ENCODE results near the gene MYCN. TPM values are rescaled to one million over a fixed set of nuclear protein-coding genes. Genes with fewer than 3 reads are reported as not detected.
A peak's percentile ranks its signal among the peaks of the same experiment; 100 is the strongest.

MYCN gene
- total RNA-seq, 2 donors from 2014 or later, result 0.53 to 0.73 TPM

DNA sequence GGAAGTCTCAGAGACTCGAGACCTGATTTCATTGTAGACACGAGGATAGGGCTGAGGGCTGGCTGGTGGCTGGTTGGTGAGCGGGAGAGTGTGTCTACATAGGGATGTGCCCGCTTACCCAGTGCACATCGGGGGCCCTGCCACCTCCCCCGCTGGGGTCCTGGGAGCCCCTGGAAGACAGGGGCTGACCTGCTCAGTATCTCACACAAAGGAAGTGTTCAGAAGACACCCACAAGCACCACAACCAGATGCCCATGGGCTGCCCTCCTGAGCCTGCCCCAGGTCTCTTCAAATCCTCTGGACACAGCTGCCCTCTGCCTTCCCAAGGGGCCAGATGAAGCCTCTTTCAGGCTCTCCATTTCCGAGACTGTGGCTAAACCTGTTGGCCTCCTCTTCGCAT lies 43.1 kb downstream of the MYCN start:
- ATAC-seq, result no peak
- no peak for DNase-seq
- intact Hi-C loops (cut with DNase I), result no loop called here

DNA sequence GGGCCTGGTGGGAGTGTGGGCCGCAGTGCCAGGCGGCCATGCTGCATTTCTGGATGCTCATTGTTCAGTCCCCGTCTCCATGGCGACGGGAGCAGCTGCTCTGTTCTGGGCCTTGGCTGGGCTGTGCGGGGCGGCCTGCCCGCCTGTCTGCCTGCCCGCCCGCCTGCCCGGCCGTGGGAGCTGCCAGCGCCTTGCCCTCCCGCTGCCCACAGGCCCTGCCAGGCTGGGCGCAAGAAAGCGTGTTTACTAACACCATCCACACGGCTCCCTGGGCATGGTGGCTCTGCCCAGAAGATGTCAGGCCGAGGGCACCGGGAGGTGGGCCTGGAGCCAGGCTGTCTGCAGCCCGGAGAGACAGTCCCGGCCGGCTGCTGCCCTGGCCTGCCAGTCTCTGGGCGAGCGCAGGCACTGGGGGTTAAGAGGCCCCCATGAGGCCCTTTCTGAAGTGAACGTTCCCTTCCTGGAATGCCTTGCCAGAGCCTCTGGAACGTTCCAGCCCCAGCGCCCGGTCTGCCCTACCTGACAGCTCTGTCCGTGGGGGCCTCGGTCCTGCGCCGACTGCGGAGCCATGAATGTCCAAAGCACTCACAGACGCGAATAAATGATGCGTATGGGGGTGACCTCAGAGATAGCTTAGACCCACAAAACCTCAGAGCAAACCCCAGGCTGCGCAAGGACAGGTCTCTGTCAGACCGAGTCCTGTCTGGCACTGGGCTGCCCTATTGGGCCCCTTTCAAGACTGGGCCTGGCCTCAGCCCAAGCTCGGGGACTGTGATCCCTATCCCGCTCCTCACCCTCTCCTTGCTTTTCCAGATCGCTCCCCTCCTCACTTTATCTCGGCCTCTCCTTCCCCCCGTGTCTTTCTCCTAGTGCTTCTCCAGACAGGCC lies 44.3 kb downstream of the MYCN start:
- intact Hi-C loops (cut with DNase I), result no loop called here
- peak; percentile 56 to 70 for ATAC-seq

DNA sequence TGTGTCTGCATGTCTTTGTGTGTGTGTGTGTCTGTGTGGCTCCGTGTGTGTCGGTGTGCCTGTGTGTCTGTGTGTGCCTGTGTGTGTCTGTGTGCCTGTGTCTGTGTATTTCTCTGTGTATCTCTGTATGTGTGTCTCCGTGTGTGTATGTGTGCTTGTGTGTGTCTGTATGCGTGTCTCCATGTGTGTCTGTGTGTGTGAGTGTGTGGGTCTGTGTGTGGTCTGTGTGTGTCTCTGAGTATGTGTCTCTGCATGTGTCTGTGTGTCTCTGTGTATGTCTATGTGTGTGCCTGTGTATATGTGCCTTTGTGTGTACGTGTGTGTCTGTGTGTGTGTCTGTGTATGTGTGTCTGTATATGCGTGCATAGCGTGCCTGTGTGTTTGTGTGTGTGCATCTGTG lies 45.2 kb downstream of the MYCN start:
- intact Hi-C loops (cut with DNase I), result no loop called here
- ATAC-seq, result no peak
- DNase-seq, result no peak

More for the DNA sequence above, 44.3 kb downstream of the MYCN start:
- DNase-seq, result peak; percentile 24

DNA sequence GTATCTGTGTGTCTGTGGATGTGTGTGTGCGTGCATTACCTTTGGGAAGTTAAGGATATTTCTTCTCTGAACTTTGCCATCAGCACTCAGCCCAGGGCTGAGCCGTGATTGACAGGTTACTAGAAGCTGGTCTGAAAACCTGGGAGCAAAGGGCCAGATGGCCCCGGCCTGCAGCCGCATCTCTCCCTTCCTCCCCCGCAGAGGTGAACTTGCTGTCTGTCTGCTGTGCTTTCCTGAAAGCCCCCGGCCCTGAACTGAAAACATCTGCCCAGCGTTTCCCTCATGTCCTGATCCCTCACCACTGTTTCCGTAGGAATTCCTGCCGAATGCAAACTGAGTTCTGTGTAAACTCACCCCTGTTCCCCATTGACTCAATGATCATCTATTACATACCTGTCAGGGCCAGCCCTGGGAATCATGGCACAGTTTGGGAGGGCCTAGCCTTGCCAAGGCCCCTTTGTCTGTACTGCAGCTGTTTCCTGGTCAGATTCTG lies 45.8 kb downstream of the MYCN start:
- ATAC-seq (no peak), DNase-seq (no peak)
- intact Hi-C loops (cut with DNase I), result no loop called here

DNA sequence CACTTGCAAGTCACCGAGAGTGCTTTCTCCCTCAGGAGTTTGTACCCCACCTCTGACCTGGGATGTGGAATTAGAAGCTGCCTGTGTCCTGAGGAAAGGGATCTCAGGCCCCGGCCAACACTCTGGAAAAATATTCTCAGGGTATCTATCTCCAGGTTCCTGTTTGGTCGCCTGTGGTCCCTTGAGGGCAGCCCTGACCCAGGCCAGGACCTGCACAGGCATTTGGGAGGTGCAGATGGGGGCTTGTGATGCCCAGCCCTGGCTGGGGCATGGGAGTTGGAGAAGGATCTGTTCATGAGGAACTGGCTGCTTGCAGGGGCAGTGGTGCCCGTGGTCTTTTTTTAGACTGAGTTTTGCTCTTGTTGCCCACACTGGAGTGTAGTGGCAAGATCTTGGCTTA lies 46.3 kb downstream of the MYCN start:
- no peak for ATAC-seq

DNA sequence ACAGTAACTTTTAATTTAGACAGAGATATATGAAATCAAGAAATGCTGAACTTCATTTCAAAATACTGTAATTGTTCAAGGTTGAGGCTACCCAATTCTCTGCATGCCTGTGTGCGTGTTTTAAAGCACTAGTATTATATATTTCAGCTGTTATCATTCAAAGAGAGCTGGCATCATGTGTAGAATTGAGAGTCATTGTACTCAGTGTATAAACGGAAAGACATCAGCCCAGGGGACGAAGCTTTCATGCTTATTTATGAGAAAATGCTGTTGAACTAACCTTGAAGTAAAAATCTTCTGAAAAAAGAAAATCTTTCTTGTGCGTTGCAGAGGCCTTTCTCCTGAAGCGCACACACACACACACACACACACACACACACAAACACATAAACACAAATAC lies 48.4 kb downstream of the MYCN start:
- ATAC-seq (no peak), DNase-seq (no peak)
- intact Hi-C loops (cut with DNase I), result no loop called here

More for the DNA sequence above, 46.3 kb downstream of the MYCN start:
- intact Hi-C loops (cut with DNase I), result no loop called here
- no peak for DNase-seq

DNA sequence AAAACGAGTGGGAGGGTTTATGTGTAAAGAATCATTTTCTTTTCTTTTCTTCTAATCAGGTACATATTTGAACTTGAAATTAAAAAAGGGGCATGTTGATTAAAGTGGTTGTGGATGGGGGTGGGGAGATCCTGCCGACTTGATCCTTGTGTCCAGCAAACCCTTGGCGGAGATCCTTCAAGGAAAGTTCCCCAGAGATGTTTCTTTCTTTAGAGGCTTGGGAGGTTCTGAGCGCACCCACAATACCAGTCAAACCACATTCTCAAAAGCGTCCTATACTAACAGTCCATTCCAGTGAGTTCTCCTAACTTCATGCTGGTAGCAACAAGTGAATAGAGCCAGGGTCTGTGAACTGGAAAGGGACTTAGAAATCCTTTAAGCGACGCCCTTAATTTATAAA lies 49.2 kb downstream of the MYCN start:
- DNase-seq (no peak), ATAC-seq (no peak)
- intact Hi-C loops (cut with DNase I), result no loop called here

DNA sequence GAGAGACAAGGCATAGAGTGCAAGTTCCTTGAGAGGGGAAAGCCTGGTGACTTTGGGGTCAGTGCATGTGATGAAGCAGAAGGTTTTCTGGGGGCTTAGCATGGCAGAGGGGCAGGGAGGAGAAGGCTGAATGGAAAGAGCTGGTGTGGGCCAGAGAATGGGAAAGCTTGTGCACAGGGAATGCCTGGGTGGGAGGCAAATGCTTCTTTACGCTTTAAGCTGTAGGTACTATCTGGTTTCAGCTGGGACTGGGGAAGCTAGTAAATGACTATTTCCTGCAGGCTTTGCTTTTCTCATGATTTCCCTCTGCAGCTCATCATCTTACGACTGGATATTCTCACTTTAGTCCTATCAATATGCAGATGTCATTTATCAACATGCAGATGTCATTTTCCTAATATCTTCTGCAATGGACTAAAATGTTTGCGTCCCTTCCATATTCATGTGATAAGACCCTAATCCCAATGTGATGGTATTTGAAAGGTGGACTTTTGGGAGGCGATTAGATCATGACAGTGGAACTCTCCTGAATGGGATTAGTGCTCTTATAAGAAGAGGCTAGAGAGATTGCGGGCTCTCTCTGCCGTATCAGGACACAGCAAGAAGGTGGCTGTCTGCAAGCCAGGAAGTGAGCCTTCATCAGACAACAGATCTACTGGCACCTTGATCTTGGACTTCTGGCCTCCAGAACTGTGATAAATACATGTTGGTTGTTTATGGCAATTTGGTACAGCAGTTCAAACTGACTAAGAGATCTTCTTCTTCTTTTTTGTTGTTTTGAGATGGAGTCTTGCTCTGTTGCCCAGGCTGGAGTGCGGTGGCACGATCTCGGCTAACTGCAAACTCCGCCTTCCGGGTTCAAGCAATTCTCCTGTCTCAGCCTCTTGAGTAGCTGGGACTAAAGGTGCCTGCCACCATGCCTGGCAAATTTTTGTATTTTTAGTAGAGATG lies 50.1 kb downstream of the MYCN start:
- no peak for ATAC-seq
- no peak for DNase-seq
- intact Hi-C loops (cut with DNase I), result no loop called here

DNA sequence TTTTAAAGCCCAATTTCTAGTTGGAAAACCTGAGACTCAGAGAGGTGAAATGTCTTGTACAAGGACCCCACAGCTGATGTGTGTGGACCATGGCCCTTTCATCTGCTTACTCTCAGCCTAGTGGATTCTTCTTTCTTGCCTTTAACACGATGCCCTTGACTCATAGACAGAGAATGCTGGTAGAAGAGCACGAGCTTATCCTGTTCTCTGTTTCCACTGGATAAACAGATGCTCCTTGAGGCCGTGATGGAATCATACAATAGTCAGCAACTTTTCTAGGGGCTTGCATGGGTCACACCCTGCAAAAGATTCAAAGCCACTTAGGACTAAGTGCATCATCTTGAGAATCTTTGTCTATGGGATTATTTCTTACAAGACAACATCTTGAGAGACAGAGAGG lies 50.9 kb downstream of the MYCN start:
- ATAC-seq (no peak), DNase-seq (no peak)
- intact Hi-C loops (cut with DNase I), result no loop called here

DNA sequence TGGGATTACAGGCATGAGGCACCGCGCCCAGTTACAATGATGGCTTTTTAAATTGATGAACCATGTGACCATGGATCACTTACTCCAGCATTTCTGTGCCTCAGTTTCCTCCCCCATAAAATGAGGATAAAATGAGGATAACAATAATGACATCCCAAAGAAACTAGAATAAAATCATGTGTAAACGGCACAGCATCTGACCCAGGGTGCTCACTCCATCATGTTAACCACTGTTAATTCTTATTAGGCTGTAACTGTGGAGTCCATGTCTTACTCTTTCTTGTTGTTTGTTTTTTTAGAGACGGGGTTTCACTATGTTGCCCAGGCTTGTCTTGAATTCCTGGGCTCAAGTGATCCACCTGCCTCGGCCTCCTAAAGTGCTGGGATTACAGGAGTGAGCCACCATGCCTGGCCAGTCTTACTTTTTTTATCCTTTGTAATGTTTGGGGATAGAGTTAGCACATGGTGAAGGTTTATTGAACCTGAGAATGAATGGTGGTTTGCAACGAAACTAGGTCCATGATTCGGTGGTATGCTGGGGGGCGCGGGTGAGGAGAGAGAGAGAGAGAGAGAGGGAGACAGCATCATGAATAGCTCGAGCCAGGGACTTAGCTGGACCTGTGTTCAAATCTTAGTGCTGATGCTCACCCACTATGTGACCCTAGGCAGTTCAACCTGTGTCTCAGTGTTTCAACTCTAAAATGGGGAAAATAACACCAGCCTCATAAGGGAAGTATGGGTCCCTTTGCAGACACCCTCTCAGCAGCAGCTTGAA lies 52.3 kb downstream of the MYCN start:
- no peak for DNase-seq
- ATAC-seq, result no peak
- intact Hi-C loops (cut with DNase I), result no loop called here

DNA sequence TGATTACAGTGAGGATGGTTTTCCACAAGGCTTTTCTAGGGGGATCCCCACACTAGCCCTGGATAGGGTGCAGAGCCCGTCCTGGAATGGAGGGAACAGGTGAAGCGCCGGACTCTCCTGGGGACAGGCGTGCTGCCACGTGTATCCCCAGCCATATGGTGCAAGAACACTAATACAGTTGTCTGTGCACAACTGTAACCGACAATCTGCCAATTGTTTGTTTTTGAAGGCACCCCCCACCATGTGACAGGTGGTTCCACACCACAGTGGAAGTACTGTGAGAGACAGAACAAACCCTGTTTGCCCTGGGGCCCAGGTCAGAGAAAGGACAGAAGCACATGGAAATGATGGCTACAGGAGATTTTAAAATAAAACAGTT lies 52.9 kb downstream of the MYCN start:
- DNase-seq (no peak), ATAC-seq (no peak)
- intact Hi-C loops (cut with DNase I), result no loop called here

DNA sequence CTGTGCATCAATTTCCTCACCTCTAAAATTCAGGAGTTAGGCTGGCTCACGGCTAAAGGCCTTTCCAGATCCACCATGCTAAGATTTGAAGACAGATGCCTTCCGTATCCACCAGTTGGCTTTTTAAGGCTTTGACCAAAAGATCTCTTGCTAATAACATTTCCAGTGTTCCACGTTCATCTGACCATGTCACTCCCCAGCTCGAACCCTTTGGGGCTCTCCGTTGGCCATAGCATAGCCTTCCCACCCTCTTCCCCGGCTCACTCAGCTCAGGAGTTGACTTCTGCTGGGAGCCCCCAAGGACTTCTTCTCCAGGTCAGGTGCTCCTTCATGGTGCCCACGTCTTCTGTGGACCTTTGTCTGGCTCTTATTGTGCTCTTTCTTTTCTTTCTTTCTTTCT lies 53.3 kb downstream of the MYCN start:
- no peak for DNase-seq
- intact Hi-C loops (cut with DNase I), result no loop called here
- ATAC-seq, result no peak

DNA sequence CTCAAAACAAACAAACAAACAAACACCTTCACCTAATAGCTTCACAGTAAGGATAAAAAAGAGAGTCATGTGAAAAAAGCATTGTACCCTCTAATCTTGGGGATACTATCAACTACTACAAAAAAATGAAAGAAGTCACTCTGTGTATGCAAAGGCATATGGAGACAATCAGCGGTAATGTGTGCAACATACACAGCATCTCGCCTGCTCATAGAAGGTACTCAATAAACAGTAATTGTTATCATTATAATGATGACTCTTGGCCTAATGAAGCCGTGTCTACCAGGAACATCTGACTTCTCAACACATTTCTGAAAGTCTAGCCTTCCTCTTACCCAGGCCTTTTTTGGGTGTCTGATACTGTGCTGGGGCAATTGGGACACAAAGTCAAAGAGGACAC lies 55.3 kb downstream of the MYCN start:
- no peak for ATAC-seq
- intact Hi-C loops (cut with DNase I), result no loop called here
- no peak for DNase-seq

All from left cardiac atrium (tissue), 4 donors.